ENCODE results near the gene GRP.
A peak's percentile ranks its signal among the peaks of the same experiment; 100 is the strongest.

Gene GRP

GRCh38 chr18:59202258-59202820 is 17.6 kb upstream of the GRP start:
- no peak for ATAC-seq
- no peak for TF ChIP-seq ZFP3 (CRISPR knock-in tag; IDR thresholded peaks at IDR 0.05)
- TF ChIP-seq RARB (CRISPR knock-in tag; IDR thresholded peaks at IDR 0.05), result no peak
- no peak for TF ChIP-seq PPARA (CRISPR knock-in tag; IDR thresholded peaks at IDR 0.05; ENCODE audit: borderline replicate concordance)
- TF ChIP-seq ISL1 (CRISPR knock-in tag; IDR thresholded peaks at IDR 0.05), result no peak
- TF ChIP-seq, protein P1, sequence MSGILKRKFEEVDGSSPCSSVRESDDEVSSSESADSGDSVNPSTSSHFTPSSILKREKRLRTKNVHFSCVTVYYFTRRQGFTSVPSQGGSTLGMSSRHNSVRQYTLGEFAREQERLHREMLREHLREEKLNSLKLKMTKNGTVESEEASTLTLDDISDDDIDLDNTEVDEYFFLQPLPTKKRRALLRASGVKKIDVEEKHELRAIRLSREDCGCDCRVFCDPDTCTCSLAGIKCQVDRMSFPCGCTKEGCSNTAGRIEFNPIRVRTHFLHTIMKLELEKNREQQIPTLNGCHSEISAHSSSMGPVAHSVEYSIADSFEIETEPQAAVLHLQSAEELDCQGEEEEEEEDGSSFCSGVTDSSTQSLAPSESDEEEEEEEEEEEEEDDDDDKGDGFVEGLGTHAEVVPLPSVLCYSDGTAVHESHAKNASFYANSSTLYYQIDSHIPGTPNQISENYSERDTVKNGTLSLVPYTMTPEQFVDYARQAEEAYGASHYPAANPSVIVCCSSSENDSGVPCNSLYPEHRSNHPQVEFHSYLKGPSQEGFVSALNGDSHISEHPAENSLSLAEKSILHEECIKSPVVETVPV (CRISPR knock-in tag; IDR thresholded peaks at IDR 0.05), result no peak
- TF ChIP-seq SNAI2 (CRISPR knock-in tag; IDR thresholded peaks at IDR 0.05), result no peak
- no peak for TF ChIP-seq CSDC2 (CRISPR knock-in tag; IDR thresholded peaks at IDR 0.05)

- TF ChIP-seq, protein P2, sequence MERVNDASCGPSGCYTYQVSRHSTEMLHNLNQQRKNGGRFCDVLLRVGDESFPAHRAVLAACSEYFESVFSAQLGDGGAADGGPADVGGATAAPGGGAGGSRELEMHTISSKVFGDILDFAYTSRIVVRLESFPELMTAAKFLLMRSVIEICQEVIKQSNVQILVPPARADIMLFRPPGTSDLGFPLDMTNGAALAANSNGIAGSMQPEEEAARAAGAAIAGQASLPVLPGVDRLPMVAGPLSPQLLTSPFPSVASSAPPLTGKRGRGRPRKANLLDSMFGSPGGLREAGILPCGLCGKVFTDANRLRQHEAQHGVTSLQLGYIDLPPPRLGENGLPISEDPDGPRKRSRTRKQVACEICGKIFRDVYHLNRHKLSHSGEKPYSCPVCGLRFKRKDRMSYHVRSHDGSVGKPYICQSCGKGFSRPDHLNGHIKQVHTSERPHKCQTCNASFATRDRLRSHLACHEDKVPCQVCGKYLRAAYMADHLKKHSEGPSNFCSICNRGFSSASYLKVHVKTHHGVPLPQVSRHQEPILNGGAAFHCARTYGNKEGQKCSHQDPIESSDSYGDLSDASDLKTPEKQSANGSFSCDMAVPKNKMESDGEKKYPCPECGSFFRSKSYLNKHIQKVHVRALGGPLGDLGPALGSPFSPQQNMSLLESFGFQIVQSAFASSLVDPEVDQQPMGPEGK (CRISPR knock-in tag; IDR thresholded peaks at IDR 0.05; ENCODE audit: borderline replicate concordance), result no peak
- TF ChIP-seq TOX (CRISPR knock-in tag; IDR thresholded peaks at IDR 0.05; ENCODE audit: borderline replicate concordance) (no peak), ZNF8 (CRISPR knock-in tag; IDR thresholded peaks at IDR 0.05) (no peak), SNAI2 (CRISPR knock-in tag; IDR thresholded peaks at IDR 0.05) (no peak), RARB (CRISPR knock-in tag; IDR thresholded peaks at IDR 0.05) (no peak)
Measured at GRCh38 chr18:59207506-59207905, 12.5 kb upstream of the GRP start.

GRCh38 chr18:59208602-59209125 is 11.3 kb upstream of the GRP start:
- TF ChIP-seq, protein P1 (CRISPR knock-in tag; IDR thresholded peaks at IDR 0.05), result no peak
- TF ChIP-seq ZFP3 (CRISPR knock-in tag; IDR thresholded peaks at IDR 0.05) (no peak), CSDC2 (CRISPR knock-in tag; IDR thresholded peaks at IDR 0.05) (no peak), TCF4 (CRISPR knock-in tag; IDR thresholded peaks at IDR 0.05; ENCODE audit: borderline replicate concordance) (no peak), ISL1 (CRISPR knock-in tag; IDR thresholded peaks at IDR 0.05) (no peak), ZNF70 (CRISPR knock-in tag; IDR thresholded peaks at IDR 0.05) (no peak), ZNF565 (CRISPR knock-in tag; conservative IDR thresholded peaks at IDR 0.05; ENCODE audit: low read depth) (no peak), OSR1 (CRISPR knock-in tag; IDR thresholded peaks at IDR 0.05) (no peak), ZFP30 (CRISPR knock-in tag; IDR thresholded peaks at IDR 0.05) (no peak), RARB (CRISPR knock-in tag; IDR thresholded peaks at IDR 0.05) (no peak), ARNTL (CRISPR knock-in tag; IDR thresholded peaks at IDR 0.05; ENCODE audit: borderline replicate concordance, low read depth) (no peak), GLIS3 (CRISPR knock-in tag; IDR thresholded peaks at IDR 0.05) (no peak)
- TF ChIP-seq, protein P3, sequence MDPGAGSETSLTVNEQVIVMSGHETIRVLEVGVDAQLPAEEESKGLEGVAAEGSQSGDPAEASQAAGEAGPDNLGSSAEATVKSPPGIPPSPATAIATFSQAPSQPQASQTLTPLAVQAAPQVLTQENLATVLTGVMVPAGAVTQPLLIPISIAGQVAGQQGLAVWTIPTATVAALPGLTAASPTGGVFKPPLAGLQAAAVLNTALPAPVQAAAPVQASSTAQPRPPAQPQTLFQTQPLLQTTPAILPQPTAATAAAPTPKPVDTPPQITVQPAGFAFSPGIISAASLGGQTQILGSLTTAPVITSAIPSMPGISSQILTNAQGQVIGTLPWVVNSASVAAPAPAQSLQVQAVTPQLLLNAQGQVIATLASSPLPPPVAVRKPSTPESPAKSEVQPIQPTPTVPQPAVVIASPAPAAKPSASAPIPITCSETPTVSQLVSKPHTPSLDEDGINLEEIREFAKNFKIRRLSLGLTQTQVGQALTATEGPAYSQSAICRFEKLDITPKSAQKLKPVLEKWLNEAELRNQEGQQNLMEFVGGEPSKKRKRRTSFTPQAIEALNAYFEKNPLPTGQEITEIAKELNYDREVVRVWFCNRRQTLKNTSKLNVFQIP (CRISPR knock-in tag; IDR thresholded peaks at IDR 0.05; ENCODE audit: borderline replicate concordance, low read depth), result no peak
- TF ChIP-seq, protein P4, sequence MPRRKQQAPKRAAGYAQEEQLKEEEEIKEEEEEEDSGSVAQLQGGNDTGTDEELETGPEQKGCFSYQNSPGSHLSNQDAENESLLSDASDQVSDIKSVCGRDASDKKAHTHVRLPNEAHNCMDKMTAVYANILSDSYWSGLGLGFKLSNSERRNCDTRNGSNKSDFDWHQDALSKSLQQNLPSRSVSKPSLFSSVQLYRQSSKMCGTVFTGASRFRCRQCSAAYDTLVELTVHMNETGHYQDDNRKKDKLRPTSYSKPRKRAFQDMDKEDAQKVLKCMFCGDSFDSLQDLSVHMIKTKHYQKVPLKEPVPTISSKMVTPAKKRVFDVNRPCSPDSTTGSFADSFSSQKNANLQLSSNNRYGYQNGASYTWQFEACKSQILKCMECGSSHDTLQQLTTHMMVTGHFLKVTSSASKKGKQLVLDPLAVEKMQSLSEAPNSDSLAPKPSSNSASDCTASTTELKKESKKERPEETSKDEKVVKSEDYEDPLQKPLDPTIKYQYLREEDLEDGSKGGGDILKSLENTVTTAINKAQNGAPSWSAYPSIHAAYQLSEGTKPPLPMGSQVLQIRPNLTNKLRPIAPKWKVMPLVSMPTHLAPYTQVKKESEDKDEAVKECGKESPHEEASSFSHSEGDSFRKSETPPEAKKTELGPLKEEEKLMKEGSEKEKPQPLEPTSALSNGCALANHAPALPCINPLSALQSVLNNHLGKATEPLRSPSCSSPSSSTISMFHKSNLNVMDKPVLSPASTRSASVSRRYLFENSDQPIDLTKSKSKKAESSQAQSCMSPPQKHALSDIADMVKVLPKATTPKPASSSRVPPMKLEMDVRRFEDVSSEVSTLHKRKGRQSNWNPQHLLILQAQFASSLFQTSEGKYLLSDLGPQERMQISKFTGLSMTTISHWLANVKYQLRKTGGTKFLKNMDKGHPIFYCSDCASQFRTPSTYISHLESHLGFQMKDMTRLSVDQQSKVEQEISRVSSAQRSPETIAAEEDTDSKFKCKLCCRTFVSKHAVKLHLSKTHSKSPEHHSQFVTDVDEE (CRISPR knock-in tag; IDR thresholded peaks at IDR 0.05), result no peak

More at GRCh38 chr18:59207506-59207905, 12.5 kb upstream of the GRP start:
- ATAC-seq, result no peak

More at GRCh38 chr18:59208602-59209125, 11.3 kb upstream of the GRP start:
- peak; percentile 55 for ATAC-seq
